GM21367 (cell line): ENCODE measurements around the gene SETDB1.
"Not testable (repeated sequence)": the region's sequence is repeated elsewhere in the genome, so short reads cannot be mapped to it uniquely, and the experiment has no call there.

Experiments used
- ATAC-seq: cut with Tn5 transposase; IDR thresholded peaks from one replicate; pipeline ENCODE4 v1.9.1; 2021; ENCODE audit not compliant: unreplicated experiment

The SETDB1 gene

DNA sequence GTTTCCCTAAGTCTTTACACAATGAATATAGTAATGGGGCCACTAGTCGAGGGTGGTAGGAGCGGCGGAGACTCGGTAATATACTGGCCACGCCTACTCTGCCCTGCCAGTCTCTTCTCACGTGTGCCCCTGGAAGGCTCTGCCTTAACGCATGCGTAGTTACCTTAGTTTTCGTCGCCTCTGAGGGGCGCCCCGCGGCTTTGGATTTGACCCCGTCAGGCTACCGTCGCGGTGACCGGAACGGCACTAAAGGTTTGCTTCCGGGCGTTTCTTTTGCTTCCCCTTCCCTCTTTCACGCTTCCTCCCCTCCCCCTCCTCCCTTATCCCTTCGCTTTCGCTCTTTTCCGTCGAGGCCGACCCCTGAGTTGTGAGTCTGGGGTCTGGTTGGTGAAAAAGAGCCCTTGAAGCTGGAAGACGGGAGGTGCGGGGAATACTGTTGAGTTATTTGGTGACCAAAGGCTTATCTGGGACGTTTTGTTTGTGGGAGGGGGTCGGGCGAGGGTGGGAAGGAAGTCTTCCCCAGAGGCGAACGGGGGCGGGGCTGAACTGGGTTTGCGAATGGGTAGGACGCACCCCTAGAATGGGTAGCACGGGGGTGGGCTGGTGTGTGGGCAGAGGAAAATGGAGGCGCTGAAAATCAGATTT lies at the start of gene SETDB1:
Gene SETDB1, plus strand, starts transcription at position 267 of the 645 bp plus-strand sequence. CDS start 1,352 bp downstream, outside the sequence.
- peak; percentile 68 for ATAC-seq

DNA sequence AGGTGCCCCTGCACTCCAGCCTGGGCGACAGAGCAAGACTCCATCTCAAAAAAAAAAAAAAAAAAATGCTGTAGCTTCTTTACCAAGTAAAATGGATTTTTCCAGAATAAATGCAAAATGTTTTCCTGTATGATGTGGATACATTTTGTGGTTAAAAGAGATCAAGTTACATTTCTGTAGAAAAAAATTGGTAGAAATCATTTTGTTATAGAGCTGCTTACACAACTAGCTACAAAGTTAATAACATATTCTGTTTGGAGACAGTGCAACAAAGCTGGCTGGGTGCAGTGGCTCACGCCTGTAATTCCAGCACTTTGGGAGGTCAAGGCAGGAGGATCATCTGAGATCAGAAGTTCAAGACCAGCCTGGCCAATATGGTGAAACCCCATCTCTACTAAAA lies 47.2 kb upstream of the SETDB1 start:
- not testable (repeated sequence) for ATAC-seq

DNA sequence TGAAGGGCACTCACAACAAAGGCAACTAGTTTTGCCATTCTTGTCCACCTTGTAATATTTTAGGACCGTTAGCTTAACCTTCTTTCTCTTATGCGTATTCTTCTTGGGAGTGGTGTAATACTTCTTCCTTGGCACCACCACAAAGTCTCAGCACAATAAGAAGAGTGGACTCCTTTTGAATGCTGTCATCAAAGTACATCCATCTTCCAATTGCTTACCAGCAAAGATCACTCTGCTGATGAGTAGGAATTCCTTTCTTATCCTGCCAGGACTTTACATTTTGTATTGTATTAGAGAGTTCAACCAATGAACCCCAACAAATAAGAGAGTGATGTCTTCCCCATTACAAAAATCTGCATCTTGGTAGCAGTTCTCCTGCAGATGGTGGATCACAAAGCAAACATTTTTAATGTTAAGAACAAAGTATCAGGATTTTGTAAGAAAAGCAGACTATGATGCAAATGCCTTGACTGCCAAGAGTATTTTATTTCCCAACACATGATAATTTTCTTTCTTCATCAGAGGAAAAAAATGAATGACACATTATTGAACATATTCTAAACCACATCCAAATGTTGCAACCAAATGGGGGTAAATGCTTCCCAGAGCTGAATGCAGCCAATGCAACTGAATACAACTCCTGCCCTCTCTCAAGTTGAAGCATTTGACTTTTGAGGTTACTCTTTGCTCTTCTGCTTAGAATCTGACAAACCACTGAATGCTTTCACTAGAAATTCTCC lies 44.7 kb upstream of the SETDB1 start:
- no peak for ATAC-seq

DNA sequence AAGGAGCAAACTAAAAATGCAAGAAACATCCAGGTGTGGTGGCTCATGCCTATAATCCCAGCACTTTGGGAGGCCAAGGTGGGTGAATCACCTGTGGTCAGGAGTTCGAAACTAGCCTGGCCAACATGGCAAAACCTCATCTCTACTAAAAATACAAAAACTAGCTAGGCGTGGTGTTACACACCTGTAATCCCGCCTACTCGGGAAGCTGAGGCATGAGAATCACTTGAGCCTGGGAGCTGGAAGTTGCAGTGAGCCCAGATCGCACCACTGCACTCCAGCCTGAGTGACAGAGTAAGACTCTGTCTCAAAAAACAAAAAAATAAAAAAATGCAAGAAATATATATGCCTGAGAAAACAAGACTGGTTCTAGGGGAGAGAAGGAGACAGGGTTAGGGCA lies 43.0 kb upstream of the SETDB1 start:
- not testable (repeated sequence) for ATAC-seq

DNA sequence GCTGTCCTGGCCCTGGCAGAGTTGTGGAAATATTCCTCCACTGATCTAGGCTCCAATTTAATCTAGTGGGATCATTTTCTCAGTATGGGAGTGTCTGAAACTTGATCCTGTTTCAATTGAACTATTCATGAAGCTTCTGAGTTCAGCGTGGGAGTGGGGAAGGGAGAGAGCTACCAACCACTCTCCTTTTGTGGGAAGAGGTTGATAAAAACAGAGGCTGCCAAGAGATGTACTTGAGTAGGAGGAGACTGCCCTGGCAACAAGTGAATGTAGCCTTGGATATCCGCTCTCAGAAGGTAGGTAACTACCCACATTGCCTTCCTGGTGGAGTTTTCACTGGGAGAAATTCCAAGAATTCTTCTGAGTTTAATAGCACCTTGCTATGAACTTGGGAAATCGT lies 39.1 kb upstream of the SETDB1 start, which contains the start of gene CTXND2:
Gene CTXND2, plus strand, starts transcription at position 119 of the 400 bp plus-strand sequence. CDS start 25,179 bp downstream, outside the sequence.
- no peak for ATAC-seq

DNA sequence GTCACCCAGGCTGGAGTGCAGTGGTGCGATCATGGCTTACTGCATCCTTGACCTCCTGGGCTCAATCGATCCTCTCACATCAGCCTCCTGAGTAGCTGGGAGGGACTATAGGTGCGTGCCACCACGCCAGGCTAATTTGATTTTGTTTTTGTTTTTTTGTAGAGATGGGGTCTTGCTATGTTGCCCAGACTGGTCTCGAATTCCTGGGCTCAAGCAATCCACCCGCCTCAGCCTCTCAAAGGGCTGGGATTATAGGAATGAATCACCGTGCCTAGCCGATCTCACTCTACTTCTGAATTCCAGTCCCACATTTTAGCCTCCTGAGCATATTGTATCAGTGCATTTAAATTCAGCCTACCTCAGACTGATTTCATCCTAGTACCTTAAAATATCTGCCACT lies 37.4 kb upstream of the SETDB1 start:
- no peak for ATAC-seq

DNA sequence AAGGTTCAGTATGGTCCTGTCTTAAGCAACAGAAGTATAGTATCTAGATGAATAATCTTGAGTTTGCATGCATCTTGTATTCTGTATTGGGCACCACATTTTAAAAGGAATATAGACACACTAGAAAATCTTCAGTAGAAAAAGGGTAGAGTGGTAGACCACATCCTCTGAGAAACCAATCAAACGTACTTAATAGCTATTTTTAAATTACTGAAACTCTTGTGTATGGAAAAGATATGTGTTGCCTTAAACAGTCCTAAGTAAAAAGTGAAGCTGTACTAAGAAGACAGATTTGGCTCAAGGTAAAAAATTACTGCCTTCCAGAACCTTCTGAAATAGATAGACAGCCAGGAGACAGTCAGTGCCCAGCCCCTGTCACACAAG lies 36.1 kb upstream of the SETDB1 start:
- peak; percentile 72 for ATAC-seq

DNA sequence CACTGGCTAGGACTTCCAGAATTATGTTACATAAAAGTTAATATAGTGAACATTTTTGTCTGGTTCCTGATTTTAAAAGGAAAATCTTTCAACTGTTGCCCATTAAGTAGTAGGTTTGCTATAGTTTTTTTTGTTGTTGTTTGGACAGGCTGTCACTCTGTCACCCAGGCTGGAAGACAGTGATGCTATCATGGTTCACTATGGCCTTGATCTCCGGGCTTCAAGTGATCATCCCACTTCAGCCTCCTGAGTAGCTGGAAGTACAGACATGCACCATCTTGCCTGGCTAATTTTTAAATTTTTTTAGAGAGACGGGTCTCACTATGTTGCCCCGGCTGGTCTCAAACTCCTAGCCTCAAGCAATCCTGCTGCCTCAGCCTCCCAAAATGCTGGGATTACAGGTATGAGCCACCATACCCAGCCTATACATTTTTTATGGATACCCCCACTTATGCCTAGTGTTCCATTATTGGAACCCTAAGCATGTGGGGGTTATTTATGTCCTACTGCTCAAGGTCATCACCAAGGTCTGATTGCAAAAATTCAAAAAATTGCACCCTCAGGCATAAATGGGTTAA lies 32.7 kb upstream of the SETDB1 start:
- no peak for ATAC-seq

DNA sequence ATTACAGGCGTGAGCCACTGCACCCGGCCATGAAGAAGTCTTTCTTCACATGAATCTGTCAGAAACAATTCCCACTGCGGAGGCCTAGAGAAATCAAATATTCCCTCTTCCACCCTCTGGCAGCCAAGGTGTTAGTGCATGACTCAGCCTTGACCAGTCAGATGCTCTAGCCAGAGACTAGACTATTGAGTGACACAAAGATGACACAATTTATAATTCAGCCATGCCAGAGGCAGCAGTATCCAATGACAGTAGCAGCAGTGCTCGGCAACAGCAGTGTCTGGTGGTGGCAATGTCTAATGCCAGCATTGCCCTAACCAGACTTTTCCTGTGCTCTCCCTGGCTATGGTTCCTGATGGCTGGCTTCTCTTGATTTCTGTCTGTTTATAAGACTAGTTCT lies 30.5 kb upstream of the SETDB1 start:
- ATAC-seq, result no peak

DNA sequence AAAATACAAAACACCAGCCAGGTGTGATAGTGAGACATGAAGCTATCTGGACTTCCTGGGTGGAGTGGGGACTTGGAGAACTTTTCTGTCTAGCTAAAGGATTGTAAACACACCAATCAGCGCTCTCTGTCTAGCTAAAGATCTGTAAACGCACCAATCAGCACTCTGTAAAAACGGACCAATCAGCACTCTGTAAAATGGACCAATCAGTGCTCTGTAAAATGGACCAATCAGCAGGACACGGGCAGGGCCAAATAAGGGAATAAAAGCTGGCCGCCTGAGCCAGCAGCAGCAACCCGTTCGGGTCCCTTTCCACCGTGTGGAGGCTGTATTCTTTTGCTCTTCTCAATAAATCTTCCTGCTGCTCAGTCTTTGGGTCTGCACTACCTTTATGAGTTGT lies 26.4 kb upstream of the SETDB1 start:
- not testable (repeated sequence) for ATAC-seq

DNA sequence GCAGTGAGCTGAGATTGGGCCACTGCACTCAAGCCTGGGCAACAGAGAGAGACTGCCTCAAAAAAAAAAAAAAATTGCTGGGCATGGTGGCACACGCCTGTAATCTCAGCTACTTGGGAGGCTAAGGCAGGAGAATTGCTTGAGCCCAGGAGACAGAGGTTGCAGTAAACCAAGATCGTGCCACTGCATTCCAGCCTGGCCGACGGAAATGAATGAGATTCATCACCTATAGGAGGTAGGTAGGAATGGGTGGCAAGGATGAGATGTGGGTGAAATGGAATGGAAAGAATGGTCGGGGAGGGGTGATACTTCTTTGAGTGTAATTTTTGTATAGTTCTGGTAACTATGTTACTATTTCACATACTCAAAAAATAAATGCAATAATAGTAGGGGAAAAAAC lies 23.8 kb upstream of the SETDB1 start:
- no peak for ATAC-seq

DNA sequence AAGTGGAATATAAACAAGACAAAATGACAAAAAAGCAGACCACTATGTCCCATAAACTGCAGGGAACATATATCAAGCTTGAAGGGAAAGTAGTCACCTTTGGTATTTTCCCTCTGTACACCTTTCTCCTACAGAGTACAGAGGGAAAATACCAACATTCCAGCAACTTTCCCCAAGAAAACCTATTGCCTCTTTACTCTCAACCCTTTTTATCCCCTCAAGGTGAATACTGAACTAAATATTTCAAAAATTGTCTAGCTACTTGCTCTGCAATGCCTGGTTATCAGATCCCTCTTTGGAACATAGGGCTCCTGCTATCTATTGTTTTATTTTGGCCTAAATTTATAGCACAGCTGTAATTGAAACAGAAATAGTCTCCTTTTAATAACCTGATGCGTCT lies 23.4 kb upstream of the SETDB1 start:
- no peak for ATAC-seq

DNA sequence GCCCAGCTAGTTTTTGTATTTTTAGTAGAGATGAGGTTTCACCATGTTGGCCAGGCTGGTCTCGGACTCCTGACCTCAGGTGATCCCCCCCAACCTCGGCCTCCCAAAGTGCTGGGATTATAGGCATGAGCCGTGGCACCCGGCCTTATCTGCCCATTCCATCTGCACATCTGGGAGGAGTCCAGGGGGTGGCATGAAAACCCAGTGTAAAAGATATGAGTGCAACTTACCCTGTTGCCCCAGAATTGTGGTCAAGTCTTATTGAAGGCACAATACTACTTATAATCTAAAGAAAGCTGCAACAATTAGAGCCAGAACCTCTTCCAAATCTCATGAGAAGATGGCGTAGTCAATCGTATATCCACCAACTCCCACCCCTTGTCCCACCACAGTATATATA lies 20.9 kb upstream of the SETDB1 start:
- no peak for ATAC-seq

DNA sequence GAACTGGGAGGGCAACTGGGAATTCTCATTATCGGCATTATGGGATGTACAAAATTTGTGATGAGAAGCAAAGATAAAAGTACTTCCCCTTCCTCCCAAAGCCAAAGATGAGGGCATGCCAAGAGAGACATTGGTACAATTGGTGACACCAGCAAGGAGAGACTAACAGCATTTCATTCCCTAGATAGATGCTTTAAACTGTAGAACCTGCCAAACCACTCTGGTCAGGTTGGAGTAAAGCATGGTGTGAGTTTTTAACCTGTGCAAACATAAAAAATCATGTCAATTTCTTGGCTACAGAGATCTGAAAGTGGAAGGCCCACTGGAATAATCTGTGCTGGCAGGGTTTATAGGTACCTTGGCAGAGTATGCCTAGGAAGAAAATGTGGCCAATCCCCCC lies 19.8 kb upstream of the SETDB1 start:
- no peak for ATAC-seq

DNA sequence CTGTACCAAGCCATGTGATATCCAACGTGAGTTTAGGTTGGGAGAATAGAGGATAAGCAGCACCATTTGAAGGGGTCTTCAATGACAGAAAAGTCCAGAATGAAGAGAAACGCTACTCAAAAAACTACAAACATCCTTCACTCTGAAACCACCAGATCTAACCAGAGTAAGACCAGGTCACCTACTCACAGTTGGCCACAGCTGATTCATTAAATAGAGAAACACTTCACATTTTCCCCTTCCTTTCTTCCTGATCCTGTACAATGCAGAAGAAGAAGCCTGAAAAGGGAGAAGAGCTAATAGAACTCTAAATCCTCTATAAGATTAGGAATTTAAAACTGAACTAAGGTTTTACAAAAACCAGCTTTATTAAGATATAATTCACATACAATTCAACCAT lies 19.4 kb upstream of the SETDB1 start:
- ATAC-seq, result no peak

DNA sequence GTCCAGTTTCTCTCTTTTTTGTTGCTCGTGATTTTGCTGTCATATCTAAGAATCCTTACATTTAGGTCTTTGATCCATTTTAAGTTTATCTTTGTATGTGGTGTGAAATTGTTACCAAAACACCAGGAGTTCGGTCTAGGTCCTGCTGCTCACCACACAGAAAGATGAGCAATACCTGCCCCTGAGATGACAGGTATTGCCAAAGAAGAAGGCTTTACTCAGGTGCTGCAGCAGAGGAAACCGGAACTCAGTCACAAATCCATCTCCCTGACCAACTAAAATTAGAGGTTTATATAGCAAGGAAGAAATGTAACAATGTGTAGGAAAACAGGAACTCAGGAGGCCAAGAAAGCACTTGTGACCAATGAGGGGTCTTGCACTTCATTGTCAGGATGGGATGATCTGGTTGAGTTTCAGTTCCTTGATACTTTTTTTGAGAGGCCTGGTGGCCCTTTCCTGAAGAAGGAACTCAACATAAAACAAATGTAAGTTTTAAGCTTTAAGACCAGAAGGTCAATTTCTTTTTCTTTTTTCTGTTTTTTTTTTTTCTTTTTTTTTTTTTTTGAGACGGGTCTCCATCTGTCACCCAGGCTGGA lies 16.5 kb upstream of the SETDB1 start:
- no peak for ATAC-seq

DNA sequence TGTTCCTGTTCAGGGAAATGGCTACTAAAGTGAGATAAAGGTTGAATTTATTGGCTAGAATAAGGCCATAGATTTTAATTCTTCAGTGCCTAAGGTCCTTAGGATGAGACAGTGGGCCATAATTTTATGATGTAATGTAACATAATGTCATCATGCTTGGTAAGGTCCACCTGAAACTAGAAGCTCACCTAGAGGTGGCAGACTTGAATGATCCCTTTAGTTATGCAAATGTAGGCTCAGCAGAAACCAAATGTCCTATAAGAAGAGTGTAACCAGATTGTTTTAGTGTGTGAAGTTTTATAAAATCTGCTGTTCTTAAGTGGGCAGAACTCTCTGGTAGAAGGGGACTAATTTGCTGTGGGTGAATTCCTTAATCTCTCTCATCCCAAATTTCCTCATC lies 13.5 kb upstream of the SETDB1 start:
- ATAC-seq, result no peak

DNA sequence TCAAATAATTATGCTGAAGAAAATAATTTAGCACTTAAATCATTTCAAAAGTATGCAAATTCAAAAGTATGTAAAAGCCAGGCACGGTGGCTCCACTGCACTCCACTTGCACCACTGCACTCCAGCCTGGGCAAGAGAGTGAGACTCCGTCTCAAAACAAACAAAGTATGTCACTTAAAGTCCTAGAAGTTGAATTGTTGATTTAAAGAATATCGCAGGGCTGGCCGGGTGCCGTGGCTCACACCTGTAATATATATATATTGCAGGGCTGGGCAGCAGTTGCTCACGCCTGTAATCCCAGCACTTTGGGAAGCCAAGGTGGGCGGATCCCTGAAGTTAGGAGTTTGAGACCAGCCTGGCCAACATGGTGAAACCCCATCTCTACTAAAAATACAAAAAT lies 8.8 kb upstream of the SETDB1 start:
- ATAC-seq, result no peak

DNA sequence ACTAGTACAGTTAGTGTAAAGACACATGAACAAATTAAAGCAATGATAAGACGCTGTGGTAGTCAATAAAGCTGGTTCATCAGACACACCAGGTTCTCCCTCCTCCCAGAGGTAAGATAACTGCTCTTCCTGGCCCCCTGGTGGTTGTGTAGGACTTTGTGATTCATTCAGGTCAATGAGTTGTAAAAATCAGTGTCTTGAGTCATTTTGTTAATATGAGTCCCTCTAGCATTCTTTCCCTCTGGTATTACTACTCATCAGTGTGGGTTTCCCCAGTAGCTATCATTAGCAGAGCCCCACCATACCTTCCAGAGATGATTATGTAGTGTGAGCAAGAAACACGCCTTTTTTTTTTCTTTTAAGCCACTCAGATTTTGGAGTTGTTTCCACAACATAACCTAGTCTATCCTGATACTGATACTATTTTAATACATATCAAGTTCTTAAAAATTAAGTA lies 3.6 kb upstream of the SETDB1 start:
- ATAC-seq, result peak; percentile 46

DNA sequence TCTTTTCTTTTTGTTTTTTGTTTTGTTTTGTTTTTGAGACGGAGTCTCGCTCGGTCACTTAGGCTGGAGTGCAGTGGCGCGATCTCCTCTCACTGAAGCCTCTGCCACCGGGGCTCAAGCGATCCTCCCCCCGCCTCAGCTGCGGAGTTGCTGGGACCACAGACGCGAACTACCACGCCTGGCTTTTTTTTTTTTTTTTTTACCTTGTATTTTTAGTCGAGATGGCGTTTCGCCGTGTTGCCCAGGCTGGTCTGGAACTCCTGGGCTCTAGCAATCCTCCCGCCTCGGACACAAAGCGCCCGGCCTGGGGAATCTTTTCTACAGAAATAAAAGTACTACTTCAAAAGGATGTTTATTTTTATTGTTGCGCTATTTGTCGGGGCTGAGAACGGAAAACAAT lies 1.1 kb upstream of the SETDB1 start:
- no peak for ATAC-seq

DNA sequence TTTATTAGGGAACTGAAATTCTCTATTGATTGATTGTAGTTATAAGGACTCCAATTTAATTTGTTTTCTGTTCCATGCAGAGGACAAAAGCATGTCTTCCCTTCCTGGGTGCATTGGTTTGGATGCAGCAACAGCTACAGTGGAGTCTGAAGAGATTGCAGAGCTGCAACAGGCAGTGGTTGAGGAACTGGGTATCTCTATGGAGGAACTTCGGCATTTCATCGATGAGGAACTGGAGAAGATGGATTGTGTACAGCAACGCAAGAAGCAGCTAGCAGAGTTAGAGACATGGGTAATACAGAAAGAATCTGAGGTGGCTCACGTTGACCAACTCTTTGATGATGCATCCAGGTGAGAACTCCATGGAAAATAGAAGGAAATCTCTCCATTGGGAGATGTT lies 1.5 kb downstream of the SETDB1 start:
- ATAC-seq, result no peak

DNA sequence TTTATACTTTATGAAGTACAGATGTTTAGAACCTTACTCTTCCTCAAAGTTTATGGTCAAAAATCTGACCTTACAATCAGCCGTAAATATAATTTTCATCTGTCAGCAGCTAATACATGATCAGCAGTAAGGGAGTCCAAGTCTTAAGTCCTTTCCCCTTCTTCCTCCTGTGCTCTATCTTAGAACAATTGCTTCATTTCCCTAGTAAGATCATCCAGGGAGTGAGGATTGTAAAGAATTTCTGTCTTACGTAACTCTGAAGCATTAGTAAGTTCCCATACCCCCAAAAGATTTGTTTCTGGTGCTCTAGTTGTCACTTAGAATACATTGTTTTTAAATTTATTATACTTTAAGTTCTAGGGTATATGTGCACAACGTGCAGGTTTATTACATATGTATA lies 2.1 kb downstream of the SETDB1 start:
- no peak for ATAC-seq
